ENCODE data around the gene OSBP2. TPM values are rescaled to one million over a fixed set of nuclear protein-coding genes. Genes with fewer than 3 reads are reported as not detected.

Gene OSBP2
- total RNA-seq, 4 donors from 2014 or later = 0.49 to 8.2 (median 0.72) TPM

DNA sequence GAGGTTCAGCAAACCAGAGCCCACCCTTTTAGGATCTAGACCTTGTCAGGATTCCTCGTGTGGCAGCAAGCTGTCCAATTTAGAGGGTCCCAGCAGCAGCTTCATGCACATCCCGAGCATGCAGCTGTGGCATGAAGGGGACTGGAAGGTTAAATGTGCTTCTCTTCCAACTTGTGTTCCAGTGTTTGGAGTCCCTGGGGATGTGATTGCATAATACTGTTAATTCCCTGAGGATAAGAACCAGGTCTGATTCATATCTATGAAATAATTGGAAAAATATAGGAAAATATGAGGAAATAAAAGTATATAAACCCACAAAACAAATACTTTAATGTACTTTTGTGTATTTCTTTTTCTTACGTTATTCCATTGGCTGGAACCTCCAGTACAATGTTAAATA is 143.4 kb downstream of the OSBP2 start:
- TF ChIP-seq, protein P1, sequence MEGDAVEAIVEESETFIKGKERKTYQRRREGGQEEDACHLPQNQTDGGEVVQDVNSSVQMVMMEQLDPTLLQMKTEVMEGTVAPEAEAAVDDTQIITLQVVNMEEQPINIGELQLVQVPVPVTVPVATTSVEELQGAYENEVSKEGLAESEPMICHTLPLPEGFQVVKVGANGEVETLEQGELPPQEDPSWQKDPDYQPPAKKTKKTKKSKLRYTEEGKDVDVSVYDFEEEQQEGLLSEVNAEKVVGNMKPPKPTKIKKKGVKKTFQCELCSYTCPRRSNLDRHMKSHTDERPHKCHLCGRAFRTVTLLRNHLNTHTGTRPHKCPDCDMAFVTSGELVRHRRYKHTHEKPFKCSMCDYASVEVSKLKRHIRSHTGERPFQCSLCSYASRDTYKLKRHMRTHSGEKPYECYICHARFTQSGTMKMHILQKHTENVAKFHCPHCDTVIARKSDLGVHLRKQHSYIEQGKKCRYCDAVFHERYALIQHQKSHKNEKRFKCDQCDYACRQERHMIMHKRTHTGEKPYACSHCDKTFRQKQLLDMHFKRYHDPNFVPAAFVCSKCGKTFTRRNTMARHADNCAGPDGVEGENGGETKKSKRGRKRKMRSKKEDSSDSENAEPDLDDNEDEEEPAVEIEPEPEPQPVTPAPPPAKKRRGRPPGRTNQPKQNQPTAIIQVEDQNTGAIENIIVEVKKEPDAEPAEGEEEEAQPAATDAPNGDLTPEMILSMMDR (IDR thresholded peaks at IDR 0.05; ENCODE audit: low read depth) = no peak

DNA sequence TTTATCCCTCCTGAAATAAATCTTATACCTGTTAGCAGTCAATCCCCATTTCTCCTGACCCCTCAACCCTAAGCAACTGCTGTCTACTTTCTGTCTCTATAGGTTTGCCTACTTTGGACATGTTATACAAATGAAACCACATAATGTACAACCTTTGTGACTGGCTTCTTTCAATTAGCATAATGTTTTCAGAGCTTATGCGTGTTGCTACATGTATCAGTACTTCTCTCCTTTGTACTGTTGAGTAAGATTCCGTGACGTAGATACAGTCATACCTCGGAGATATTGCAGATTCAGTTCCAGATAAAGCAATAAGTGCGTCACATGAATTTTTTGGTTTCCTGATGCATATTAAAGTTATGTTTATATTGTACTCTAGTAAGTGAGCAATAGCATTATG is 146.6 kb downstream of the OSBP2 start:
- TF ChIP-seq, protein P1 (IDR thresholded peaks at IDR 0.05; ENCODE audit: low read depth) = no peak

DNA sequence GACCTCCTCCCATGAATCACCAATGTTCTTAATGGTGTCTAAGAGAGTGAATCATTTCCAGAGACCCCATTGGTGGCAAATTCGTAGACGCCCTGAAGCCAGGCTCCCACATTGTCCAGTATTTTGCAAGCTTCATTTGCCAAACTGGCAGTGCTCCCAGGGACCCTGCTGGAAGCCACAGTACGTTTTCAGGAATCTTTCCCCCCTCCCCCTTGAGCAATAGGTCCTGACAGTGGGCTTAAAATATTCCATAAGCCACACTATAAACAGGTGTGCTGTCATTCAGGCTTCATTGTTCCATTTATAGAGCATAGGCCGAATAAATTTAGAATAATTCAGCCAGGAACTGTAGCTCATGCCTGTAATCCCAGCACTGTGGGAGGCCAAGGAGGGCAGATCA is 148.6 kb downstream of the OSBP2 start:
- TF ChIP-seq, protein P1 (IDR thresholded peaks at IDR 0.05; ENCODE audit: low read depth) = no peak

DNA sequence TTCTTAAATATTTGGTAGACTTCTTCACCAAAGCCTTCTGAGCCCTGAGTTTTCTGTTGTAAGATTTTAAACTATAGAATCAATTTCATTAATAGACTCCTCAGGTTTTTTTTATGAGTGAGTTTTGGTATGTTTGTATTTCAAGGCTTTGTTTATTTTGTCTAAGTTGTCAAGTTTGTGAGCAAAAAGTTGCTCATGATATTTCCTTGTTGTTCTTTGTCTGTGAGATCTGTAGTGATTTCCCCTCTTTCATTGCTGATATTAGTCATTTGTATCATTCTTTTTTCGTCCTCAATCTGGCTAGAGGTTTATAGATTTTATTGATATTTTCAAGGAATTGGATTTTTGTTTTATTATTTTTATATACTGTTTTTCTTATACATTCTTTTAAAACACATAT is 152.9 kb downstream of the OSBP2 start:
- TF ChIP-seq, protein P1 (IDR thresholded peaks at IDR 0.05; ENCODE audit: low read depth) = no peak

DNA sequence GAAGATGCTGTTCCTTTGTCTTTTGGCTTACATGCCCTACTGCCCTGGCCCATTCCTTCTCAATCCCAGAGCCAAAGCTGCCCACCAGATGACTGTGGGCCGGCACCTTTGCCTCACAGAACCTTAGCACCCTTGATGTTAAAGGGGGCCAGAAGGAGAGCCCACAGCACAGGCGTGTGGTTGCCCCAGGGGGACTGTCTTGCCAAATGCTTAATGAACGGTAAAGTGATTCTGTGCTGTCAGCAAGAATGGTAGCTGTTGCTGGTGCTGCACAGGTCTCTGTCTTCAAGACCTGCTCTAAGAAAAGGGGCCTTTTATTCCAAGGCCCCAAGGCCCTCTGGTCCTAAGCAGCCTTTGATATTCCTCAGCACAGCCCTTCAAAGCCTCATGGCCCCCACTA is 160.6 kb downstream of the OSBP2 start:
- TF ChIP-seq, protein P1 (IDR thresholded peaks at IDR 0.05; ENCODE audit: low read depth) = no peak

DNA sequence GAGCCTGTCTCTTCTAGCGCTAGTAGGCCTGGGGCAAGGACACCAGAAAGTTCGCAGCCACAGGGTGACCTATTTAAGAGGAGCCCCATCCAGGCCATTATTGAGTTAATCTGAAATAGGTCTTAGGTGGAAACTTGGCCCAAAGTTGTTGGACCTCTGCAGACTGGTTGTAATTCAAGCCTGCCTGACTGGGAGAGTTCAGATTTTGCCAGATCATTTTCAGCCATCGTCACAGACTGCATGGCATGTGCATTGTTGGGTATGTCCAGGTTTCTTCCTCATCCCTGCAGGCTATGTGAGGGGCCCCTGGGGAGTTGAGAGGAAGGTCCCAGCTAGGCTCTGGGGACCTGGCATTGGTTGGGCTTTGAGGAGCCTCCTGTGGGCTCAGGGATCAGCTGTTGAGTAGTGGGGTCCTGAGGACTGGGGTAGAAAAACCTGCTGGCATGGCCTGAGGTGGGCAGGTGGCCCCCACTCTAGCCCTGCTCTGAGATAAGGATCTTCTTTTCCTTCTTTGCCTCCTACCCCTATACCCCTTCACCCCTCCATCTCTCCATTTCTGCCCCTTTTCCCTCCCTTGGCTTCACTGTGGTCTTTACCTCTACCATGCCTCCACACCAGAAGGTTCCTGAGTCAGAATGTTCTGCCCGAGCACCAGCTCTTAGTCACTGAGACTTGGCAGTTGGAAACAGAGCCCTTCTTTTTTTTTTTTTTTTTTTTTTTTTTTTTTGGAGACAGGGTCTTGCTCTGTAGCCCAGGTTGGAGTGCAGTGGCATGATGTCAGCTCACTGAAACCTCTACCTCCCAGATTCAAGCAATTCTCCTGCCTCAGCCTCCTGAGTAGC is 161.2 kb downstream of the OSBP2 start:
- TF ChIP-seq, protein P1 (IDR thresholded peaks at IDR 0.05; ENCODE audit: low read depth) = no peak

DNA sequence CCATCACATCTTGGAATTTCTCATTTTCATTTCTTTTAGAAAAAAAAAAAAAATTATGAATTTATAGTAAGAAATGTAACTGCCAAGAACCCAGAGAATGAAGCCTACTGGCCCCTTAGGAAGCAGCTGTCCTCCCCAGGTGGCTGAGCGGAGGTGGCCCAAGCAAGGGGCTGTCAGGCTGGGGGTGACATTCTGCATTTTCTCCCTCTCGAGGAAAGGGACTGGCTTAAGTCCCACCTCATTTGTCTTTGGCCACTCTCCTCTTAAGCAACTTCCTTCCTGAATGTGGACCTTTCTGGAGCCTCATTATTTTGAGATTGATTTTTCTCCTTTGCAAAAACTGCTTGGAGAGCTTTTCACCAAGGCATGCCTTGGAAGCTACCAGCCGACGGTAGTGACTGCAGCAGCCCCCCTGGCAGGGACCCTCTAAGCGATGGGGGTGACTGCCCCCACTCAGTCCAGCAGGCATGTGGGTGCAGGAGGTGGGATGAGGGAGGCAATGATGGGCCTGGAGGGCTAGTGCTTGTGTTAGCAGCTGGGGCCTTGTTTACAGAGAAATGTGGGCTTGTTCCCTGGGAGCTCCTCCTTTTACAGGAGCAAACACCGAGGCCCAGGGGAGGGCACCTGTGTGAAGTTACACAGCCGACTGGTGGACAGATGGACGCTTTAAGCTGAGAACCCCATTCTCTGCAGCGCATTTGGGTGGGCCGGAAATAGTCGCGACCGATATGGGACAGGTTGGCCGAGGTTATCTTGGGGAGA is 162.2 kb downstream of the OSBP2 start:
- TF ChIP-seq, protein P1 (IDR thresholded peaks at IDR 0.05; ENCODE audit: low read depth) = no peak
